ENCODE results near the gene COL21A1.
A peak's percentile ranks its signal among the peaks of the same experiment; 100 is the strongest.

The COL21A1 gene

GRCh38 chr6:56046576-56046975 is 200.8 kb downstream of the COL21A1 start:
- Mint-ChIP-seq H3K4me1 (peaks cover 27% of the 10 kb centered on the region), H3K4me3 (no peak overlapping the region), H3K9me3 (no peaks in the 10 kb centered on the region), H3K27ac (no peak overlapping the region), H3K27me3 (ENCODE audit: low read depth) (no peaks in the 10 kb centered on the region), H3K36me3 (ENCODE audit: low read depth) (no peaks in the 10 kb centered on the region)
- TF ChIP-seq CTCF (IDR thresholded peaks at IDR 0.05; ENCODE audit: unreplicated experiment in 3 of 3): no peak

GRCh38 chr6:56043761-56044160 is 203.6 kb downstream of the COL21A1 start:
- H3K4me1 Mint-ChIP-seq: peaks cover 33% of the 10 kb centered on the region
- H3K36me3 Mint-ChIP-seq (ENCODE audit: low read depth): no peaks in the 10 kb centered on the region

GRCh38 chr6:56043076-56043475 is 204.3 kb downstream of the COL21A1 start:
- H3K36me3 Mint-ChIP-seq (ENCODE audit: low read depth): no peaks in the 10 kb centered on the region
- H3K27ac Mint-ChIP-seq: no peak overlapping the region
- no peaks in the 10 kb centered on the region for H3K27me3 Mint-ChIP-seq (ENCODE audit: low read depth)
- no peak overlapping the region for H3K4me3 Mint-ChIP-seq
- TF ChIP-seq CTCF (IDR thresholded peaks at IDR 0.05; ENCODE audit: unreplicated experiment in 3 of 3): no peak
- no peaks in the 10 kb centered on the region for H3K9me3 Mint-ChIP-seq
- H3K4me1 Mint-ChIP-seq: peaks cover 39% of the 10 kb centered on the region

More at GRCh38 chr6:56043761-56044160, 203.6 kb downstream of the COL21A1 start:
- Mint-ChIP-seq H3K27ac (no peak overlapping the region), H3K4me3 (no peak overlapping the region), H3K9me3 (no peaks in the 10 kb centered on the region), H3K27me3 (ENCODE audit: low read depth) (no peaks in the 10 kb centered on the region)
- no peak for TF ChIP-seq CTCF (IDR thresholded peaks at IDR 0.05; ENCODE audit: unreplicated experiment in 3 of 3)

GRCh38 chr6:56041591-56041990 is 205.8 kb downstream of the COL21A1 start:
- H3K9me3 Mint-ChIP-seq: no peaks in the 10 kb centered on the region
- H3K27me3 Mint-ChIP-seq (ENCODE audit: low read depth): no peaks in the 10 kb centered on the region
- H3K4me3 Mint-ChIP-seq: no peak overlapping the region
- H3K27ac Mint-ChIP-seq: peak overlapping the region in 1 of 3 experiments; percentile 87
- TF ChIP-seq CTCF (IDR thresholded peaks at IDR 0.05; ENCODE audit: unreplicated experiment in 3 of 3): no peak
- no peaks in the 10 kb centered on the region for H3K36me3 Mint-ChIP-seq (ENCODE audit: low read depth)
- peaks cover 46% of the 10 kb centered on the region for H3K4me1 Mint-ChIP-seq

GRCh38 chr6:56040889-56041301 is 206.5 kb downstream of the COL21A1 start:
- H3K9me3 Mint-ChIP-seq: no peaks in the 10 kb centered on the region
- peak overlapping the region in 2 of 3 experiments; percentile 72 to 87 for H3K27ac Mint-ChIP-seq
- no peak for TF ChIP-seq CTCF (IDR thresholded peaks at IDR 0.05; ENCODE audit: unreplicated experiment in 3 of 3)
- no peak overlapping the region for H3K4me3 Mint-ChIP-seq
- H3K27me3 Mint-ChIP-seq (ENCODE audit: low read depth): no peaks in the 10 kb centered on the region
- peaks cover 49% of the 10 kb centered on the region for H3K4me1 Mint-ChIP-seq
- no peaks in the 10 kb centered on the region for H3K36me3 Mint-ChIP-seq (ENCODE audit: low read depth)

GRCh38 chr6:56040223-56040622 is 207.2 kb downstream of the COL21A1 start:
- no peak for TF ChIP-seq CTCF (IDR thresholded peaks at IDR 0.05; ENCODE audit: unreplicated experiment in 3 of 3)
- peak overlapping the region in 2 of 3 experiments; percentile 72 to 87 for H3K27ac Mint-ChIP-seq
- H3K36me3 Mint-ChIP-seq (ENCODE audit: low read depth): no peaks in the 10 kb centered on the region
- H3K27me3 Mint-ChIP-seq (ENCODE audit: low read depth): no peaks in the 10 kb centered on the region
- H3K9me3 Mint-ChIP-seq: no peaks in the 10 kb centered on the region
- peaks cover 49% of the 10 kb centered on the region for H3K4me1 Mint-ChIP-seq
- no peak overlapping the region for H3K4me3 Mint-ChIP-seq

Data from nephron (organoid).